ACC112 (cell line): Measurements from ENCODE around the gene HS6ST1.

Experiments used
- H2AFZ ChIP-seq: fragments of 200-600 bp; sonication (generic); one replicate; pipeline ENCODE4 v1.6.0; 2017; ENCODE audit warnings: antibody characterized with exemption, low read length; ENCODE audit not compliant: unreplicated experiment
- H3K27ac ChIP-seq: fragments of 200-600 bp; sonication (generic); 2 replicates; pipeline ENCODE4 v1.5.1; 2014; ENCODE audit warnings: low read depth, mild to moderate bottlenecking, antibody characterized with exemption, low read length, moderate library complexity
- H3K27me3 ChIP-seq: fragments of 200-600 bp; sonication (generic); 2 replicates; pipeline ENCODE4 v1.6.1; 2014; ENCODE audit warnings: mild to moderate bottlenecking, antibody characterized with exemption, low read length, moderate library complexity, mixed read lengths; ENCODE audit not compliant: insufficient read depth
- H3K36me3 ChIP-seq: fragments of 200-600 bp; sonication (generic); 2 replicates; pipeline ENCODE4 v1.6.1; 2016; ENCODE audit warnings: mild to moderate bottlenecking, antibody characterized with exemption, low read length, moderate library complexity, mixed read lengths; ENCODE audit not compliant: insufficient read depth
- H3K4me1 ChIP-seq: fragments of 200-600 bp; sonication (generic); one replicate; pipeline ENCODE4 v1.6.1; 2016; ENCODE audit warnings: low read length, mixed read lengths; ENCODE audit not compliant: insufficient read depth, unreplicated experiment, control insufficient read depth
- H3K4me3 ChIP-seq: fragments of 200-600 bp; sonication (generic); 2 replicates; pipeline ENCODE4 v1.5.1; 2014; ENCODE audit warnings: mild to moderate bottlenecking, low read depth, low read length
- H3K79me2 ChIP-seq: fragments of 200-600 bp; sonication (generic); one replicate; pipeline ENCODE4 v1.6.0; 2016; ENCODE audit warnings: low read length; ENCODE audit not compliant: control insufficient read depth, unreplicated experiment, insufficient read depth

Gene HS6ST1

GRCh38 chr2:128237911-128238697 is 80.6 kb downstream of the HS6ST1 start:
- H2AFZ ChIP-seq, result no peak overlapping the region
- no peaks in the 10 kb centered on the region for H3K27me3 ChIP-seq

GRCh38 chr2:128237081-128237534 is 81.6 kb downstream of the HS6ST1 start:
- Histone ChIP-seq H3K4me1 (peaks cover 13% of the 10 kb centered on the region), H3K27me3 (no peaks in the 10 kb centered on the region), H3K4me3 (no peak overlapping the region), H3K79me2 (no peaks in the 10 kb centered on the region), H3K27ac (peak overlapping the region; percentile 10; the same call in 1 of the 2 replicates), H2AFZ (no peak overlapping the region), H3K36me3 (no peaks in the 10 kb centered on the region)

More at GRCh38 chr2:128237911-128238697, 80.6 kb downstream of the HS6ST1 start:
- H3K79me2 ChIP-seq, result no peaks in the 10 kb centered on the region
- H3K27ac ChIP-seq, result no peak overlapping the region
- peaks cover 13% of the 10 kb centered on the region for H3K4me1 ChIP-seq
- no peak overlapping the region for H3K4me3 ChIP-seq
- no peaks in the 10 kb centered on the region for H3K36me3 ChIP-seq

- Histone ChIP-seq H3K27ac (peak overlapping the region; percentile 41), H3K27me3 (no peaks in the 10 kb centered on the region), H3K79me2 (no peaks in the 10 kb centered on the region), H3K4me3 (no peak overlapping the region), H3K4me1 (peaks cover 13% of the 10 kb centered on the region), H3K36me3 (no peaks in the 10 kb centered on the region), H2AFZ (no peak overlapping the region)
Observed at GRCh38 chr2:128236491-128237035, 82.1 kb downstream of the HS6ST1 start.

GRCh38 chr2:128235581-128235980 is 83.1 kb downstream of the HS6ST1 start:
- no peaks in the 10 kb centered on the region for H3K79me2 ChIP-seq
- no peak overlapping the region for H3K4me3 ChIP-seq
- no peak overlapping the region for H3K27ac ChIP-seq
- peaks cover 13% of the 10 kb centered on the region for H3K4me1 ChIP-seq
- no peaks in the 10 kb centered on the region for H3K27me3 ChIP-seq
- no peak overlapping the region for H2AFZ ChIP-seq
- no peaks in the 10 kb centered on the region for H3K36me3 ChIP-seq

GRCh38 chr2:128234613-128235012 is 84.1 kb downstream of the HS6ST1 start:
- Histone ChIP-seq H3K4me3 (no peak overlapping the region), H3K79me2 (no peaks in the 10 kb centered on the region), H2AFZ (no peak overlapping the region), H3K27me3 (no peaks in the 10 kb centered on the region), H3K4me1 (peaks cover 13% of the 10 kb centered on the region), H3K36me3 (no peaks in the 10 kb centered on the region), H3K27ac (no peak overlapping the region)

GRCh38 chr2:128233790-128234395 is 84.8 kb downstream of the HS6ST1 start:
- Histone ChIP-seq H3K4me3 (peak overlapping the region; percentile 80), H3K4me1 (peaks cover 13% of the 10 kb centered on the region), H3K27me3 (no peaks in the 10 kb centered on the region), H3K79me2 (no peaks in the 10 kb centered on the region), H3K27ac (no peak overlapping the region), H2AFZ (no peak overlapping the region), H3K36me3 (no peaks in the 10 kb centered on the region)

- H3K27me3 ChIP-seq, result no peaks in the 10 kb centered on the region
- H3K4me3 ChIP-seq, result peak overlapping the region; percentile 80
- peaks cover 17% of the 10 kb centered on the region for H3K4me1 ChIP-seq
- no peak overlapping the region for H3K27ac ChIP-seq
- peak overlapping the region; percentile 77 for H2AFZ ChIP-seq
- no peaks in the 10 kb centered on the region for H3K79me2 ChIP-seq
- no peaks in the 10 kb centered on the region for H3K36me3 ChIP-seq
Observed at GRCh38 chr2:128232965-128233789, 85.5 kb downstream of the HS6ST1 start.

- H3K27ac ChIP-seq, result no peak overlapping the region
- no peaks in the 10 kb centered on the region for H3K79me2 ChIP-seq
- H3K4me3 ChIP-seq, result no peak overlapping the region
- H3K27me3 ChIP-seq, result no peaks in the 10 kb centered on the region
- peaks cover 3% of the 10 kb centered on the region for H3K4me1 ChIP-seq
- H2AFZ ChIP-seq, result no peak overlapping the region
- no peaks in the 10 kb centered on the region for H3K36me3 ChIP-seq
Observed at GRCh38 chr2:128228894-128229293, 89.8 kb downstream of the HS6ST1 start.

GRCh38 chr2:128227862-128228261 is 90.8 kb downstream of the HS6ST1 start:
- Histone ChIP-seq H3K4me3 (no peak overlapping the region), H3K27me3 (no peaks in the 10 kb centered on the region), H3K79me2 (no peaks in the 10 kb centered on the region), H3K36me3 (no peaks in the 10 kb centered on the region), H3K27ac (no peak overlapping the region), H3K4me1 (peaks cover 3% of the 10 kb centered on the region), H2AFZ (no peak overlapping the region)

GRCh38 chr2:128219891-128220290 is 98.8 kb downstream of the HS6ST1 start:
- Histone ChIP-seq H2AFZ (no peak overlapping the region), H3K4me3 (no peak overlapping the region), H3K27ac (no peak overlapping the region), H3K27me3 (no peaks in the 10 kb centered on the region), H3K36me3 (no peaks in the 10 kb centered on the region), H3K79me2 (no peaks in the 10 kb centered on the region), H3K4me1 (no peaks in the 10 kb centered on the region)
